ENCODE results near the gene PAPPA. TPM values are rescaled to one million over a fixed set of nuclear protein-coding genes. Genes with fewer than 3 reads are reported as not detected.

PAPPA gene
- total RNA-seq, 1 donor from 2014 or later: 2.9 TPM

DNA sequence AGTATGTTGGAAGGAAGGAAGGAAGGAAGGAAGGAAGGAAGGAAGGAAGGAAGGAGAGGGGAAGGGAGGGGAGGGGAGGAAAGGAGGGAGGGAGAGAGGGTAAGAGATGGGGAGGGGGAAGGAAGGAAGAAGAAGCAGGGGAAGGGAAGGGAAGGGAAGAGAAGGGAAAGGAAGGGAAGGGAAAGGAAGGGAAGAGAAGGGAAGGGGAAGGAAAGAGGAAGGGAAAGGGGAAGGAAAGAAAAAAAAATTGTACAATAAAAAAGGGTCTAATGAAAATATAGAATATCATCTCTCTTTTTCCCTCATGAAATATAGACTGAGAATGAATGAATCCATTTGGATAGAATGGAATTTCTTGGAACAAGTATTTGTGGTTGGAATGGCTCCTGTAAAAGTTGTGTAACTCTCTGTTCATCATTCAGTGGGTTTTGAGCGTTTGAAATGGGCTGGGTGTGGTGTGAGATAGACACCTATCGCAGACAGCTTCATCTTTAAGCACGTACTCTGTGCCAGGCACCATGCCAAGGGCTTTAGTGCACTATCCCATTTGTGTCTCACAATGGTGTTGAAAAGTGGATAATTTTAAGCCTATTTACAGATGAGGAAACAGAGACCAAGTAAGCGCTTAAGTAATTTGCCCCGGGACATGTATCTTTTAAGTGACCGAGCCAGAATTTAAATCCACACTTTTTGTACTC lies 11.6 kb upstream of the PAPPA start:
- Mint-ChIP-seq H3K36me3 (no peaks in the 10 kb centered on the region), H3K27me3 (ENCODE audit: low read depth) (peaks cover 34% of the 10 kb centered on the region), H3K4me3 (no peak overlapping the region), H3K9me3 (no peaks in the 10 kb centered on the region), H3K27ac (no peak overlapping the region), H3K4me1 (no peaks in the 10 kb centered on the region)
- no peak for DNase-seq (ENCODE audit: low spot score in 2 of 2, unreplicated experiment in 2 of 2)
- TF ChIP-seq, protein P1, sequence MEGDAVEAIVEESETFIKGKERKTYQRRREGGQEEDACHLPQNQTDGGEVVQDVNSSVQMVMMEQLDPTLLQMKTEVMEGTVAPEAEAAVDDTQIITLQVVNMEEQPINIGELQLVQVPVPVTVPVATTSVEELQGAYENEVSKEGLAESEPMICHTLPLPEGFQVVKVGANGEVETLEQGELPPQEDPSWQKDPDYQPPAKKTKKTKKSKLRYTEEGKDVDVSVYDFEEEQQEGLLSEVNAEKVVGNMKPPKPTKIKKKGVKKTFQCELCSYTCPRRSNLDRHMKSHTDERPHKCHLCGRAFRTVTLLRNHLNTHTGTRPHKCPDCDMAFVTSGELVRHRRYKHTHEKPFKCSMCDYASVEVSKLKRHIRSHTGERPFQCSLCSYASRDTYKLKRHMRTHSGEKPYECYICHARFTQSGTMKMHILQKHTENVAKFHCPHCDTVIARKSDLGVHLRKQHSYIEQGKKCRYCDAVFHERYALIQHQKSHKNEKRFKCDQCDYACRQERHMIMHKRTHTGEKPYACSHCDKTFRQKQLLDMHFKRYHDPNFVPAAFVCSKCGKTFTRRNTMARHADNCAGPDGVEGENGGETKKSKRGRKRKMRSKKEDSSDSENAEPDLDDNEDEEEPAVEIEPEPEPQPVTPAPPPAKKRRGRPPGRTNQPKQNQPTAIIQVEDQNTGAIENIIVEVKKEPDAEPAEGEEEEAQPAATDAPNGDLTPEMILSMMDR (IDR thresholded peaks at IDR 0.05; ENCODE audit: unreplicated experiment): no peak

DNA sequence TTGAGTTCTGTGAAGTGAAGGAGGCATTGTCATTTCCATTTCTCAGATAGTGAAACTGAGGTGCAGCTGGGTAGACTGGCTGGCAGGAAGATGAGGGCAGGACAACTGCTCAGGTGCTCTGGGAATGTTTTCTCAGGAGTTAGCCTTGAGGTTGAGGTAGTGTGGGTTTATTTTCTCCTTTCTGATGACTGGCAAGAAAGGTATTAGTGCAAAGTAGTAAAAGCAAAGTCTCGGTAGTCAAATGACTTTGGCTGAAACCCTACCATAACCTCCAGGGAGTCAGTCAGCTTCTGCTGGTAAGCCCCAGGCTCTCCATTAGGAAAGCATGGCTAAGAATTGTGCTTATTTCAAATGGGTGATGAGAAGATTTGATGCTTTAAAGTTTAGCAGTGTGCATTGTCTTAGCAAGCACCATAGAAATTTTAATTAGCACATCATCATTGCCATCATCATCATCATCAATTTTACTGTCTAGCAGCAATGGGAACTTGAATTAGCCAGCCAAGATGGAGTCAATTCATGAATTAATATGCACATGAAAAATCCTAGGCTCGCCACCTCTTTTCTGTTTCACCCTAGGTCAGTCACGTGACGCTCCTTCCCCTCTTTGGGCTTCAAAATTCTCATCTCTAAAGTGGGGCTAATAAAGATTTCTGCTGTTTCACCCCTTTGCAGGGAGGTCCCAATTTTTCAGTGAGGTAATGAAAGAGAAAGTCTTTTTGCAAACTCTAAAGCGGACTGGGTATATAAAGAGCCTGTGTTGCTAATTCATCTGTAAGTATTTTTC lies 10.7 kb upstream of the PAPPA start:
- TF ChIP-seq, protein P1 (IDR thresholded peaks at IDR 0.05; ENCODE audit: unreplicated experiment): no peak
- no peak for DNase-seq (ENCODE audit: low spot score in 2 of 2, unreplicated experiment in 2 of 2)
- Mint-ChIP-seq H3K27ac (no peak overlapping the region), H3K36me3 (no peaks in the 10 kb centered on the region), H3K4me3 (no peak overlapping the region), H3K27me3 (ENCODE audit: low read depth) (peaks cover 27% of the 10 kb centered on the region), H3K4me1 (no peaks in the 10 kb centered on the region), H3K9me3 (no peaks in the 10 kb centered on the region)

GRCh38 chr9:116144038-116144437 lies 9.6 kb upstream of the PAPPA start:
- no peak for DNase-seq (ENCODE audit: low spot score in 2 of 2, unreplicated experiment in 2 of 2)
- peaks cover 21% of the 10 kb centered on the region for H3K27me3 Mint-ChIP-seq (ENCODE audit: low read depth)
- no peaks in the 10 kb centered on the region for H3K9me3 Mint-ChIP-seq
- no peaks in the 10 kb centered on the region for H3K36me3 Mint-ChIP-seq
- no peaks in the 10 kb centered on the region for H3K4me1 Mint-ChIP-seq
- TF ChIP-seq, protein P1 (IDR thresholded peaks at IDR 0.05; ENCODE audit: unreplicated experiment): no peak
- H3K4me3 Mint-ChIP-seq: no peak overlapping the region
- no peak overlapping the region for H3K27ac Mint-ChIP-seq

- TF ChIP-seq, protein P1 (IDR thresholded peaks at IDR 0.05; ENCODE audit: unreplicated experiment): no peak
- no peaks in the 10 kb centered on the region for H3K9me3 Mint-ChIP-seq
- H3K4me3 Mint-ChIP-seq: no peak overlapping the region
- H3K4me1 Mint-ChIP-seq: no peaks in the 10 kb centered on the region
- H3K27ac Mint-ChIP-seq: no peak overlapping the region
- H3K27me3 Mint-ChIP-seq (ENCODE audit: low read depth): peaks cover 16% of the 10 kb centered on the region
- no peaks in the 10 kb centered on the region for H3K36me3 Mint-ChIP-seq
- DNase-seq (ENCODE audit: low spot score in 2 of 2, unreplicated experiment in 2 of 2): no peak
Observed at GRCh38 chr9:116144555-116144954, 9.0 kb upstream of the PAPPA start.

DNA sequence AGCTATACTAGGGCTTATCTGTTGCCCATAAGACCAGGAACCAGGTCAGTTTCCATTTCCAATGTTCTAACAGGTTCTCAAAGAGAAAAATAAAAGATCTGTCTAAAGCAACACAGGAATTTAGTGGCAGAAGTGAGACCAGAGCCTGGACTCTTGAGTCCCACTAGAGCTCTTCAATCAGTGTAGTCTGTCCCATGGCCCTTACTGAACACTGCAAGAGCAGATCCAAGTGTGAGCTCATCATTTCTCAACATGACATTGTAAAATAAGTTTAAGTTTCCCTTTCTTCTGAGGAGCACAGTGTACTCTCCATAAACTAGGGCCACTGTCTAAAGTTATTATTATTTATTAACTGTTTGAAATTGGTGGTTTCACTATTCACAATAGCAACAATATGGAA lies 8.6 kb upstream of the PAPPA start:
- no peak for DNase-seq (ENCODE audit: low spot score in 2 of 2, unreplicated experiment in 2 of 2)
- Mint-ChIP-seq H3K4me1 (no peaks in the 10 kb centered on the region), H3K27me3 (ENCODE audit: low read depth) (peaks cover 14% of the 10 kb centered on the region), H3K4me3 (no peak overlapping the region), H3K36me3 (no peaks in the 10 kb centered on the region), H3K27ac (no peak overlapping the region), H3K9me3 (no peaks in the 10 kb centered on the region)
- TF ChIP-seq, protein P1 (IDR thresholded peaks at IDR 0.05; ENCODE audit: unreplicated experiment): no peak

Measured in mesothelial cell of epicardium (in vitro differentiated cells).